Daoy (cell line): Measurements from ENCODE around the gene FBXL13. TPM values are rescaled to one million over a fixed set of nuclear protein-coding genes. Genes with fewer than 3 reads are reported as not detected.
"Not testable (repeated sequence)": the region's sequence is repeated elsewhere in the genome, so short reads cannot be mapped to it uniquely, and the experiment has no call there.

Experiments used
- DNase-seq: peaks from one replicate; pipeline ENCODE4 v3.0.0-alpha.2; 2015; ENCODE audit warnings: low read depth
- total RNA-seq: library from RNA; depleted of rRNA; stranded (reverse); fragments of >200 nt; shearing (Covaris generic); gene quantifications from 2 replicates; pipeline ENCODE4 v1.2.3, GENCODE V29; 2014

FBXL13 gene
- total RNA-seq, 1 experiment from 2014 or later, result 3.1 TPM

- not testable (repeated sequence) for DNase-seq
These were observed 51.0 kb downstream of the FBXL13 start for GRCh38 chr7:103023578-103023977.

GRCh38 chr7:103021490-103021889, 53.1 kb downstream of the FBXL13 start:
- DNase-seq, result not testable (repeated sequence)

GRCh38 chr7:103020876-103021275, 53.7 kb downstream of the FBXL13 start:
- not testable (repeated sequence) for DNase-seq

- not testable (repeated sequence) for DNase-seq
These were observed 56.3 kb downstream of the FBXL13 start for GRCh38 chr7:103018295-103018694.

- DNase-seq, result no peak
These were observed 62.9 kb downstream of the FBXL13 start for GRCh38 chr7:103011650-103012049.

- no peak for DNase-seq
These were observed 64.4 kb downstream of the FBXL13 start for GRCh38 chr7:103010211-103010610.

GRCh38 chr7:103009466-103010185, 65.0 kb downstream of the FBXL13 start:
- no peak for DNase-seq

- no peak for DNase-seq
These were observed 71.6 kb downstream of the FBXL13 start for GRCh38 chr7:103003004-103003403.

GRCh38 chr7:103001210-103001609, 73.4 kb downstream of the FBXL13 start:
- DNase-seq, result no peak

- DNase-seq, result no peak
These were observed 77.6 kb downstream of the FBXL13 start for GRCh38 chr7:102996957-102997356.

- not testable (repeated sequence) for DNase-seq
These were observed 79.0 kb downstream of the FBXL13 start for GRCh38 chr7:102995609-102996008.

- no peak for DNase-seq
These were observed 80.0 kb downstream of the FBXL13 start for GRCh38 chr7:102994567-102994966.

GRCh38 chr7:102993718-102994029, 80.9 kb downstream of the FBXL13 start:
- DNase-seq, result no peak

GRCh38 chr7:102992938-102993717, 81.5 kb downstream of the FBXL13 start:
- peak; percentile 95 for DNase-seq

GRCh38 chr7:102992509-102992937, 82.1 kb downstream of the FBXL13 start:
- no peak for DNase-seq

GRCh38 chr7:102991540-102992214, 82.9 kb downstream of the FBXL13 start:
- DNase-seq, result peak; percentile 99

GRCh38 chr7:102991077-102991539, 83.5 kb downstream of the FBXL13 start:
- peak; percentile 30 for DNase-seq

- no peak for DNase-seq
These were observed 84.0 kb downstream of the FBXL13 start for GRCh38 chr7:102990642-102991041.

GRCh38 chr7:102988631-102989560, 85.7 kb downstream of the FBXL13 start:
- no peak for DNase-seq

GRCh38 chr7:102988088-102988487, 86.5 kb downstream of the FBXL13 start:
- DNase-seq, result no peak

GRCh38 chr7:102985176-102985783, 89.3 kb downstream of the FBXL13 start:
- DNase-seq, result no peak
